GM12873 (cell line): ENCODE measurements around the gene KRT85.

ENCODE experiments used
- CTCF ChIP-seq: IDR thresholded peaks from 2 replicates; pipeline ENCODE4 v1.5.1; 2012; ENCODE audit warnings: low read depth, mild to moderate bottlenecking, moderate library complexity, low read length, control low read depth; ENCODE audit not compliant: insufficient read depth; ENCODE audit errors: missing control alignments

The KRT85 gene

DNA sequence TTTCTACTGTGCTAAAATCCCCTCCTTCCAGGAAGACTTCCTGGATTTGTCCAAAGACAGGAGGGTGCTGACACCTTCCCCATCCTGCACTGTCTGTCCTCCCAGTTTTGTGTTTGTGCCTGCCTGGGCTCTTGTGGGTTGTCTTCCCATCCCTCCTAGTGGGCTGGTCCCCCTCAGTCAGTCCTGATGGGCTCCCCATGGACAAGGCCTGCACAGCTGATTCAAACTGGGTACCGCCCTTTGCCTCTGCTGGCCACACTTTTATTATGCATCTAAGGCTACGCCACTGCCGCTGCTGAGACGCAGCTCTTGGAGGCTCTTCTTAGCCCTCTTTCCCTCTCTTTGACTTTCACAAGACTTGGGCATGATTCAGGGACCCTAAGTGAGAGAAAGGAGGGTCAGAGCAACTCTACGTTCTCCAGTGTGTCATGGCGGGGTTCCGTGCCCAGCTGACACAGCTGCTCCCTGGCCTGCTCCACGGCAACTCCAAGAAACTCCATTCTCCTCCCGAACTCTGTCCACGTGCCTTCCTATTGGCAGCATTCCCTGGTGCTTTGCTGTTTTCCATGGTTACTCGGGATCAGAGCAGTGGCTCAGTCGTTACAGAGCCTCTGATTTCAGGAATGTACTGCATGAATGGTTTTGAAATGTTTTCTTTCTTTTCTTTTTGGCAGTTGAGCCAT is 3.8 kb upstream of the KRT85 start:
- TF ChIP-seq CTCF: no peak

DNA sequence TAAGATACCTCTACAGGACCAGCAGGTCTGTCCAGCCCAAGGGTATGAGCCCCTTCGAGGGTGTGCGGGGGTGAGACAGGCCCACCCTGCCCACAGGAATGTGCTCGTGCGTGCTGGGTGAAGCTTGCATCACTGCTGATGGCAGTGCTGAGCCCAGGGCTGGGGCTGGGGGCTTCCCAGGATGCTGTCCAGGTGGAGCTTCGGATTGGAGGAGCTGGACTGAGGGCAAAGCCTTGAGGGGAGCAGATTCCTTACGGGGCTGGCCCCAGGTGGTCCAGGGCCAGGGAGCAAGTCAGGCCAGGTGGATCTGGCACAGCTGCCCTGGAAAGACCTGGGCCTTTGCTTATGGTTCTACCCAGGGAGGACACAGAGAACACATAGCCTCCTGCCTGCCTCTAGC is 2.5 kb upstream of the KRT85 start:
- TF ChIP-seq CTCF: no peak

GRCh38 chr12:52369211-52369610 is 1.9 kb upstream of the KRT85 start:
- no peak for TF ChIP-seq CTCF

GRCh38 chr12:52368508-52368907 is 1.2 kb upstream of the KRT85 start:
- TF ChIP-seq CTCF: no peak

- no peak for TF ChIP-seq CTCF
These were observed 595 bp upstream of the KRT85 start for GRCh38 chr12:52367876-52368275.

GRCh38 chr12:52364901-52365489 is 2.3 kb downstream of the KRT85 start:
- no peak for TF ChIP-seq CTCF

DNA sequence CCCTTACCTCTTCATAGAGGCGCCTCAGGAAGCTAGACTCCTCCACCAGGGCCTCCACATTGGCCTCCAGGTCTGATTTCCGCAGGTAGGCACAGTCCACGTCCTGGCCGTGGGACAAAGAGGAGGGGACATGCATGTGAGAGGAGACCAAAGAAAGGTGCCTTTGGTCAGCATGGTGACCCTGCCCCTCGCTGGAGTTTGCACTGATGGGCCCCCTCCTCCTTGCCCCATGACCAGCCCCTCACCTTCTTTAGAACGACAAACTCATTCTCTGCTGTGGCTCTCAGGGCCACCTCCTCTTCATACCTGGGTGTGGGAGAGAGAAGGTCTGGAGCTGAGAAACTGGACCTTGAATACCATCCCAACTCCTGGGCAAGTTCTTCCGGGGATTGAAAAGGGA is 3.2 kb downstream of the KRT85 start:
- TF ChIP-seq CTCF: no peak
